Glomerular visceral epithelial cell (primary cell): ENCODE measurements around the gene TP53I11.

Source experiments
- DNase-seq: peaks from one replicate; pipeline ENCODE4 v3.0.0-alpha.2; 2016; ENCODE audit errors: extremely low spot score

TP53I11 gene

DNA sequence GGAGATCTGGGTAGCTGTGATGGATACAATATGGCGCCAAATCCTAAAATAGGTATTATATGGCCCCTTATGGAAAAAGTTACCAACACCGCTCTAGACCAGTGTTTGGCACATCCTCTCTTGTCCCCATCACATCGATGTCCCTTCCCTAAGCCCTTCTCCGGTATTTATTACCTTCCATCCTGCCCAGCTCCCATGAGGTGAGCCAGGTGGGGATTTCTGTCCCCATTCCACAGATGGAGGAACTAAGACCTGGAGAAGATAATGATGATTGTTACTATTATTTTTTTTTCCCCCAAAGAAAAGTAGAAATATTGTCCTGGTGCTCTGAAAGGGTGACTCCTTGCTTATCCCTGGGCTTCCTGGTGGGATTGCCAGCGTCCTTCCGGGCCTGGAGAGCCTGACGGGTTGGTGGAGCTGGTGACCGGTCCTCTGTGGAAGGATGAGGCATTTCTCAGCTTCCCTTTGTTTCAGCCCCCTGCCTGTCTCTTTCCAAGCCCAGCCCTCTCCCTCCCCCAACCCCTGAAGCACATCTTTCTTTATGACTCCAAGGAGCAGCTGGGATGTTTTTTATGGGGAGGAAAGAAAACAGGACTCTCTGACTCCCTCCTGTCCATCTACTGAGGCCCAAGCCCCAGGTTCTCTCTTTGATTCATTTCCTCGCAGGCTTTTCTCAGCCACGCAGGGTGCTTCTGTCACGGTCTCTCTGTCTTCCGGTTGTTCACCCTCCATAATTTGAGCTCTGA, 65.4 kb downstream of the TP53I11 start:
- DNase-seq: no peak

DNA sequence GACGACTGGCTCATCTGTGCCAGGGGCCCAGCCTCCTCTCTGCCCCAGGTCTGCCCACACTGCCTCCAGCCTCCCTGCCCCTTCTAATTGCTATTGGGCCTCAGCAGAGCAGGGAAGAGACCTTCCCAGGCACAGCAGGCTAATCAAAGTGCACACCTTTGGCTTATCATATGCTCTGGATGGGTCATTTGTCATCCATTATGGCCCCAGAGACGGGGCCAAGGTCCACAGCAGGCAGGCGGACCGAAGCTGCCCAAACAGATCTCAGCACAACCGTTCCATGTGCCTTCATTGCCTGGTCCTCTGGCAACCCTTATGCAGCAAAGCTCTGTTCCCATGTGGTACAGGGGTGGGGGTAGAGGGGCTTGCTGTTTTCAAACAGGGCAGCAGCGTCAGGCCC, 66.6 kb downstream of the TP53I11 start:
- DNase-seq: no peak

GRCh38 chr11:44883277-44883676, 67.4 kb downstream of the TP53I11 start:
- no peak for DNase-seq
